Gastroesophageal sphincter (tissue), 3 donors: Measurements from ENCODE around the gene SLC25A48.

ENCODE experiments used
- CTCF ChIP-seq, 4 experiments: fragments of 200-600 bp in 2 of 4; fragments of 450-650 bp in 2 of 4; sonication (generic) in 1 of 4; IDR thresholded peaks; one replicate each; pipeline ENCODE4 v1.5.1; 2017 to 2019; ENCODE audit warnings: antibody characterized with exemption in 4 of 4, mild to moderate bottlenecking in 2 of 4, moderate library complexity in 2 of 4
- EP300 ChIP-seq: sonication (generic); formaldehyde crosslinking; IDR thresholded peaks from one replicate; pipeline ENCODE4 v1.6.1; 2017; ENCODE audit warnings: antibody characterized with exemption, mild to moderate bottlenecking
- POLR2A ChIP-seq, 2 donors: fragments of 450-650 bp; IDR thresholded peaks; one replicate each; pipeline ENCODE4 v1.6.1; 2017; ENCODE audit warnings: antibody characterized with exemption in 2 of 2, mild to moderate bottlenecking in 2 of 2, moderate library complexity in 1 of 2
- POLR2AphosphoS5 ChIP-seq: sonication (generic); formaldehyde crosslinking; IDR thresholded peaks from one replicate; pipeline ENCODE4 v1.6.1; 2017; ENCODE audit warnings: antibody characterized with exemption

DNA sequence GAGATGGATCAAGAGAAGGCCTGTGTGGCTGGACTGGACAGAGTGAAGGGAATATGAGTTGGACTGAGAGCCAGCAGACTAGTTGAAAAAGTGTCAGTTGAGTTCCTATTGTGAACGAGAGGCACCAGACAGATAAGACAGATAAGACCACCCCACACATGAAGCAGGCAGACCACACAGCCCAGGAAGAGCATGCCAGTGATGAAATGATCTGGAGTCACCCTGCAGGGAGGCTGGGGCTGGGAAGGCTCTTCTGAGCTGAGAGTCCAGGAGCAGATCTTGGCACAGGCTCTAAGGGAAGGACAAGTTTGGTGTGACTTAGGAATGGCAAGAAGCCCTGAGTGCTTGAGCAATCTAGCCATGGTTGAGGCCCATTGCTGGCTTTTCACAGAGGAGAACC, 10.6 kb upstream of the SLC25A48 start:
- TF ChIP-seq CTCF (IDR thresholded peaks at IDR 0.05) (no peak), POLR2A (IDR thresholded peaks at IDR 0.05) (no peak), EP300 (no peak), POLR2AphosphoS5 (no peak)
